ENCODE results near the gene LRIG1.

LRIG1 gene

GRCh38 chr3:66536791-66537190, 36.0 kb upstream of the LRIG1 start:
- no peak for TF ChIP-seq CTCF (IDR thresholded peaks at IDR 0.05; ENCODE audit: borderline replicate concordance, insufficient read depth, low read depth, low read length)
- no peak overlapping the region for H3K4me3 ChIP-seq (ENCODE audit: low read depth, low read length)

- no peak overlapping the region for H3K4me3 ChIP-seq (ENCODE audit: low read depth, low read length)
- TF ChIP-seq CTCF (IDR thresholded peaks at IDR 0.05; ENCODE audit: borderline replicate concordance, insufficient read depth, low read depth, low read length), result no peak
These were observed 33.6 kb upstream of the LRIG1 start for GRCh38 chr3:66534304-66534845.

- no peak overlapping the region for H3K4me3 ChIP-seq (ENCODE audit: low read depth, low read length)
- TF ChIP-seq CTCF (IDR thresholded peaks at IDR 0.05; ENCODE audit: borderline replicate concordance, insufficient read depth, low read depth, low read length), result no peak
These were observed 31.8 kb upstream of the LRIG1 start for GRCh38 chr3:66532613-66533012.

GRCh38 chr3:66532160-66532587, 31.4 kb upstream of the LRIG1 start:
- no peak overlapping the region for H3K4me3 ChIP-seq (ENCODE audit: low read depth, low read length)
- no peak for TF ChIP-seq CTCF (IDR thresholded peaks at IDR 0.05; ENCODE audit: borderline replicate concordance, insufficient read depth, low read depth, low read length)

GRCh38 chr3:66531256-66531655, 30.4 kb upstream of the LRIG1 start:
- TF ChIP-seq CTCF (IDR thresholded peaks at IDR 0.05; ENCODE audit: borderline replicate concordance, insufficient read depth, low read depth, low read length), result no peak
- no peak overlapping the region for H3K4me3 ChIP-seq (ENCODE audit: low read depth, low read length)

- TF ChIP-seq CTCF (IDR thresholded peaks at IDR 0.05; ENCODE audit: borderline replicate concordance, insufficient read depth, low read depth, low read length), result no peak
- H3K4me3 ChIP-seq (ENCODE audit: low read depth, low read length), result no peak overlapping the region
These were observed 26.4 kb upstream of the LRIG1 start for GRCh38 chr3:66527246-66527645.

GRCh38 chr3:66525771-66526170, 24.9 kb upstream of the LRIG1 start:
- no peak overlapping the region for H3K4me3 ChIP-seq (ENCODE audit: low read depth, low read length)
- TF ChIP-seq CTCF (IDR thresholded peaks at IDR 0.05; ENCODE audit: borderline replicate concordance, insufficient read depth, low read depth, low read length), result no peak

All from GM12875 (cell line).